IMR-90 (cell line): ENCODE measurements around the gene ITLN2. TPM values are rescaled to one million over a fixed set of nuclear protein-coding genes. Genes with fewer than 3 reads are reported as not detected.

Experiments
- ATAC-seq: fragments of 200-7000 bp; cut with Tn5 transposase; 2 replicates; pipeline ENCODE4 v1.9.1; 2020; ENCODE audit warnings: low read depth, mild to moderate bottlenecking, moderate library complexity
- BruUV-seq: library from RNA; stranded (reverse); fragments of 400-500 nt; replicated peaks from 2 replicates; lab custom pipeline; 2021; lab: Mats Ljungman, UMichigan
- CTCF ChIA-PET: fragments of 300-600 bp; formaldehyde crosslinking; extraction: SDS; loops from one replicate; lab custom pipeline; 2021; ENCODE audit warnings: antibody characterized with exemption; lab: Yijun Ruan, JAX
- POLR2A ChIA-PET: fragments of 300-600 bp; sonication (Branson Sonifier 250); formaldehyde crosslinking; loops from one replicate; lab custom pipeline; 2022; ENCODE audit warnings: antibody characterized with exemption; ENCODE audit not compliant: unreplicated experiment; lab: Charles Lee
- DNase-seq: peaks from one replicate; pipeline ENCODE4 v3.0.0; 2013
- H2AFZ ChIP-seq: replicated peaks from 2 replicates; pipeline ENCODE3; 2013; ENCODE audit warnings: low read length, mild to moderate bottlenecking; ENCODE audit not compliant: poor library complexity
- H2AK5ac ChIP-seq: 2 replicates; pipeline ENCODE4 v1.6.1; 2013; ENCODE audit warnings: low read depth, low read length, inconsistent platforms
- H2AK9ac ChIP-seq: replicated peaks from 2 replicates; pipeline ENCODE3; 2013; ENCODE audit warnings: mild to moderate bottlenecking, low read depth, low read length, moderate library complexity; ENCODE audit not compliant: poor library complexity
- H2BK120ac ChIP-seq: 2 replicates; pipeline ENCODE4 v1.6.1; 2013; ENCODE audit warnings: low read depth, low read length, inconsistent platforms
- H2BK15ac ChIP-seq: 3 replicates; pipeline ENCODE4 v1.6.1; 2013; ENCODE audit warnings: low read depth, low read length, inconsistent platforms
- H2BK20ac ChIP-seq: 2 replicates; pipeline ENCODE4 v1.6.1; 2013; ENCODE audit warnings: low read depth, mild to moderate bottlenecking, inconsistent platforms, low read length, moderate library complexity
- H2BK5ac ChIP-seq: 2 replicates; pipeline ENCODE4 v1.6.1; 2013; ENCODE audit warnings: mild to moderate bottlenecking, low read depth, low read length, inconsistent platforms; ENCODE audit not compliant: poor library complexity, severe bottlenecking
- H3K14ac ChIP-seq: replicated peaks from 2 replicates; pipeline ENCODE4 v1.6.1; 2013; ENCODE audit warnings: low read depth, low read length, inconsistent platforms
- H3K18ac ChIP-seq: 2 replicates; pipeline ENCODE4 v1.6.1; 2013; ENCODE audit warnings: low read depth, low read length, control low read depth
- H3K23ac ChIP-seq: 2 replicates; pipeline ENCODE4 v1.6.1; 2013; ENCODE audit warnings: low read depth, low read length, inconsistent platforms
- H3K27ac ChIP-seq: 2 replicates; pipeline ENCODE4 v1.5.1; 2013; ENCODE audit warnings: mild to moderate bottlenecking, control low read depth, low read length; ENCODE audit not compliant: insufficient read depth
- H3K27me3 ChIP-seq: 2 replicates; pipeline ENCODE4 v1.6.1; 2013; ENCODE audit warnings: low read length; ENCODE audit not compliant: control insufficient read depth, insufficient read depth
- H3K36me3 ChIP-seq: 2 replicates; pipeline ENCODE4 v1.6.1; 2013; ENCODE audit warnings: low read length, mixed read lengths; ENCODE audit not compliant: control insufficient read depth, insufficient read depth
- H3K4ac ChIP-seq: 2 replicates; pipeline ENCODE4 v1.6.1; 2013; ENCODE audit warnings: low read depth, low read length, inconsistent platforms
- H3K4me1 ChIP-seq: 2 replicates; pipeline ENCODE4 v1.6.1; 2013; ENCODE audit warnings: low read length, mixed read lengths; ENCODE audit not compliant: control insufficient read depth, insufficient read depth
- H3K4me2 ChIP-seq: 2 replicates; pipeline ENCODE4 v1.6.1; 2013; ENCODE audit warnings: low read depth, mild to moderate bottlenecking, control low read depth, low read length, moderate library complexity
- H3K4me3 ChIP-seq: 2 replicates; pipeline ENCODE4 v1.5.1; 2013; ENCODE audit warnings: low read depth, mild to moderate bottlenecking, control low read depth, low read length, moderate library complexity; ENCODE audit not compliant: insufficient read depth
- H3K56ac ChIP-seq: 2 replicates; pipeline ENCODE4 v1.6.1; 2013; ENCODE audit warnings: low read length, inconsistent platforms; ENCODE audit not compliant: insufficient read depth; ENCODE audit errors: extremely low read depth
- H3K79me1 ChIP-seq, 2 experiments: 2 replicates each; pipeline ENCODE4 v1.6.1; 2013; ENCODE audit warnings: low read length in 2 of 2, inconsistent platforms in 1 of 2, low read depth in 1 of 2
- H3K9ac ChIP-seq: 2 replicates; pipeline ENCODE4 v1.6.1; 2013; ENCODE audit warnings: low read depth, low read length, control low read depth
- H3K9me1 ChIP-seq: 2 replicates; pipeline ENCODE4 v1.6.1; 2013; ENCODE audit warnings: low read length, inconsistent platforms; ENCODE audit not compliant: insufficient read depth
- H3K9me3 ChIP-seq: 2 replicates; pipeline ENCODE4 v1.6.1; 2013; ENCODE audit warnings: low read length; ENCODE audit not compliant: control insufficient read depth, insufficient read depth
- H4K20me1 ChIP-seq: 2 replicates; pipeline ENCODE4 v1.6.1; 2013; ENCODE audit warnings: low read length, inconsistent platforms; ENCODE audit not compliant: insufficient read depth
- H4K5ac ChIP-seq: 2 replicates; pipeline ENCODE4 v1.6.1; 2013; ENCODE audit warnings: mild to moderate bottlenecking, low read depth, low read length, control low read depth
- H4K8ac ChIP-seq, 2 experiments: 2 replicates each; pipeline ENCODE4 v1.6.1; 2013; ENCODE audit warnings: low read depth in 2 of 2, low read length in 2 of 2, control low read depth in 1 of 2, inconsistent platforms in 1 of 2
- H4K91ac ChIP-seq: 2 replicates; pipeline ENCODE4 v1.6.1; 2013; ENCODE audit warnings: low read depth, low read length, inconsistent platforms; ENCODE audit not compliant: insufficient read depth
- ELK1 ChIP-seq: fragments of 150-350 bp; IDR thresholded peaks from 2 replicates; pipeline ENCODE4 v1.6.1; 2016; ENCODE audit warnings: low read depth, mild to moderate bottlenecking, low read length, moderate library complexity, borderline replicate concordance
- FOS ChIP-seq: fragments of 150-350 bp; IDR thresholded peaks from 2 replicates; pipeline ENCODE4 v1.6.1; 2016; ENCODE audit warnings: low read depth, low read length
- MAFK ChIP-seq: IDR thresholded peaks from 2 replicates; pipeline ENCODE4 v1.6.1; 2012; ENCODE audit warnings: low read depth, low read length, improper control_type of control experiment
- MAZ ChIP-seq: IDR thresholded peaks from 2 replicates; pipeline ENCODE4 v1.6.1; 2012; ENCODE audit warnings: low read depth, mild to moderate bottlenecking, low read length, improper control_type of control experiment, moderate library complexity, borderline replicate concordance
- MXI1 ChIP-seq: IDR thresholded peaks from 2 replicates; pipeline ENCODE4 v1.6.1; 2012; ENCODE audit warnings: low read depth, mild to moderate bottlenecking, low read length, moderate library complexity, borderline replicate concordance
- NFE2L2 ChIP-seq: fragments of 150-350 bp; IDR thresholded peaks from 2 replicates; pipeline ENCODE4 v1.6.1; 2016; ENCODE audit warnings: low read depth, mild to moderate bottlenecking, low read length
- RAD21 ChIP-seq: IDR thresholded peaks from 2 replicates; pipeline ENCODE4 v1.6.1; 2012; ENCODE audit warnings: low read length, improper control_type of control experiment
- RCOR1 ChIP-seq: IDR thresholded peaks from 2 replicates; pipeline ENCODE4 v1.6.1; 2012; ENCODE audit warnings: mild to moderate bottlenecking, low read length, improper control_type of control experiment; ENCODE audit not compliant: insufficient replicate concordance
- RFX5 ChIP-seq: IDR thresholded peaks from 2 replicates; pipeline ENCODE4 v1.8.0; 2012; ENCODE audit warnings: low read depth, mild to moderate bottlenecking, low read length, moderate library complexity
- WGBS, 2 experiments: methylation state at CpG; one replicate each; pipeline versions ENCODE4 v1.1.5 to v1.1.7; 2013; ENCODE audit warnings: missing lambda C conversion rate in 2 of 2; ENCODE audit not compliant: insufficient read length in 1 of 2; ENCODE audit errors: extremely low coverage in 2 of 2; 5-methylcytosine and 5-hydroxymethylcytosine counted together
- dilution Hi-C: fragments of 300-500 bp; cut with HindIII; formaldehyde crosslinking; loops from one replicate; pipeline ENCODE4 v1.14.3; 2018; ENCODE audit warnings: low sequenced_read_pairs; ENCODE audit not compliant: unreplicated experiment
- in situ Hi-C: fragments of 300-500 bp; cut with MboI; formaldehyde crosslinking; loops from 3 replicates; pipeline ENCODE4 v1.14.3; 2019; ENCODE audit warnings: low sequenced_read_pairs, inconsistent platforms, mixed read lengths
- intact Hi-C: fragments of 100-400 bp; cut with micrococcal nuclease; formaldehyde crosslinking; loops from 2 replicates; pipeline ENCODE4 v1.10.0; 2022
- polyA plus RNA-seq, 3 experiments: library from polyadenylated mRNA; depleted of rRNA; stranded (reverse); fragments of >200 nt; gene quantifications; 2 replicates each; pipeline ENCODE4 v1.2.3, GENCODE V29; 2012; ENCODE audit warnings: low replicate concordance in 1 of 3
- total RNA-seq: library from RNA; depleted of rRNA; stranded (reverse); fragments of >200 nt; gene quantifications from 2 replicates; pipeline ENCODE4 v1.2.3, GENCODE V29; 2012

Gene ITLN2
- total and polyA plus RNA-seq, 2 of the 4 experiments (the other 2 are of a cell fraction) = not detected

DNA sequence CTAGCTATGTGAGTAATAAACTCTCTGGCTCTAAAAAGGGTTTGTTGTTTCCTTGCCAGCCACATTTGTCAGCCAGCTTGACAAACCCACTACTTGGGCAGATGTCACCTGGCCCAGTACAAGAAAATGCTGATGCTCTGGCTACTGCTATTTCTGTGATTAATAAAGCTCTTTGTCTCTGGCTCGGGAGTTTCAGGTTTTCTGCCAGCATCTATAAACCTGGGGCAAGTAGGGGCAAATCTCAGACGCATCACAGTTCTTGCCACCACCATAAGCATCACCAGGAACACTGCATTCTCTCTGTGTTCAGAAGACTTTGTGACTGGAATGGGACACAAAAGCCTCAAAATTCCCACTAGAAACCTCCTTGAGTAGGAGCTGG is 2.5 kb downstream of the ITLN2 start:
- CTCF ChIA-PET = interaction anchor here (0.6 to 1.5 kb wide), 2 partner anchors 117 to 240 kb away, joined by 3 to 4 read pairs; no protein-coding TSS in a partner anchor
- H4K20me1 ChIP-seq = no peaks in the 10 kb centered on the region
- POLR2A ChIA-PET = no interaction called here
- no peak overlapping the region for H3K27ac ChIP-seq
- H2BK20ac ChIP-seq = no peak overlapping the region
- in situ Hi-C loops (no loop called here), intact Hi-C loops (no loop called here), dilution Hi-C loops (no loop called here)
- no peaks in the 10 kb centered on the region for H3K4me1 ChIP-seq
- H4K91ac ChIP-seq = no peak overlapping the region
- H3K14ac ChIP-seq = no peak overlapping the region
- BruUV-seq = no TSS peak
- no peak overlapping the region for H2BK120ac ChIP-seq
- no peak overlapping the region for H2AK5ac ChIP-seq
- DNase-seq (no peak), ATAC-seq (no peak)
- no peak for TF ChIP-seq NFE2L2
- TF ChIP-seq MAZ = no peak
- no peak for TF ChIP-seq ELK1
- no peak for TF ChIP-seq RCOR1
- no peak for TF ChIP-seq FOS
- no peak for TF ChIP-seq MAFK
- no peak for TF ChIP-seq RAD21
- no peak for TF ChIP-seq RFX5
- no peak for TF ChIP-seq MXI1
- no peak overlapping the region for H3K18ac ChIP-seq
- no peak overlapping the region for H2AFZ ChIP-seq
- H3K4me2 ChIP-seq = no peak overlapping the region
- H3K4me3 ChIP-seq = no peak overlapping the region
- H4K8ac ChIP-seq = no peak overlapping the region
- no peak overlapping the region for H3K9ac ChIP-seq
- no peak overlapping the region for H3K23ac ChIP-seq
- H3K27me3 ChIP-seq = peaks cover 6% of the 10 kb centered on the region; the same call in 1 of the 2 replicates
- no peaks in the 10 kb centered on the region for H3K36me3 ChIP-seq
- no peak overlapping the region for H2BK15ac ChIP-seq
- no peak overlapping the region for H3K56ac ChIP-seq
- no peak overlapping the region for H2BK5ac ChIP-seq
- no peaks in the 10 kb centered on the region for H3K79me1 ChIP-seq
- WGBS, 2 experiments = no CpG with 5 or more reads among the region's 2 CpGs
- no peak overlapping the region for H3K4ac ChIP-seq
- no peaks in the 10 kb centered on the region for H3K9me3 ChIP-seq
- H2AK9ac ChIP-seq = no peak overlapping the region
- H4K5ac ChIP-seq = no peak overlapping the region
- no peaks in the 10 kb centered on the region for H3K9me1 ChIP-seq
